ENCODE measurements around the gene CCHCR1.
A peak's percentile ranks its signal among the peaks of the same experiment; 100 is the strongest.

The CCHCR1 gene

GRCh38 chr6:31163922-31164321, 6.3 kb upstream of the CCHCR1 start:
- no peak for DNase-seq (ENCODE audit: low read depth, low spot score)

GRCh38 chr6:31162463-31163165, 5.0 kb upstream of the CCHCR1 start:
- DNase-seq (ENCODE audit: low read depth, low spot score): no peak

- no peak for DNase-seq (ENCODE audit: low read depth, low spot score)
Measured at GRCh38 chr6:31161216-31162126, 3.9 kb upstream of the CCHCR1 start.

- DNase-seq (ENCODE audit: low read depth, low spot score): no peak
Measured at GRCh38 chr6:31158863-31159855, 1.6 kb upstream of the CCHCR1 start.

GRCh38 chr6:31158140-31158862, 699 bp upstream of the CCHCR1 start, which contains the start of gene TCF19:
TSS of gene TCF19 (plus strand) at chr6:31158589. CDS start at chr6:31159470, 881 bp downstream.
- peak; percentile 97 for DNase-seq (ENCODE audit: low read depth, low spot score)

GRCh38 chr6:31156641-31157040, 961 bp downstream of the CCHCR1 start:
- no peak for DNase-seq (ENCODE audit: low read depth, low spot score)

GRCh38 chr6:31154436-31154835, 3.2 kb downstream of the CCHCR1 start:
- no peak for DNase-seq (ENCODE audit: low read depth, low spot score)

GRCh38 chr6:31152781-31153180, 4.8 kb downstream of the CCHCR1 start:
- DNase-seq (ENCODE audit: low read depth, low spot score): no peak

GRCh38 chr6:31149827-31150447, 7.7 kb downstream of the CCHCR1 start:
- no peak for DNase-seq (ENCODE audit: low read depth, low spot score)

- no peak for DNase-seq (ENCODE audit: low read depth, low spot score)
Measured at GRCh38 chr6:31145386-31145785, 12.2 kb downstream of the CCHCR1 start.

- no peak for DNase-seq (ENCODE audit: low read depth, low spot score)
Measured at GRCh38 chr6:31144970-31145340, 12.6 kb downstream of the CCHCR1 start.

- no peak for DNase-seq (ENCODE audit: low read depth, low spot score)
Measured at GRCh38 chr6:31144296-31144969, 13.2 kb downstream of the CCHCR1 start.

- DNase-seq (ENCODE audit: low read depth, low spot score): no peak
Measured at GRCh38 chr6:31143148-31143547, 14.5 kb downstream of the CCHCR1 start.

- DNase-seq (ENCODE audit: low read depth, low spot score): no peak
Measured at GRCh38 chr6:31142361-31142761, 15.2 kb downstream of the CCHCR1 start.

- DNase-seq (ENCODE audit: low read depth, low spot score): no peak
Measured at GRCh38 chr6:31140643-31141042, 17.0 kb downstream of the CCHCR1 start.

GRCh38 chr6:31139599-31139998, 18.0 kb downstream of the CCHCR1 start:
- DNase-seq (ENCODE audit: low read depth, low spot score): no peak

GRCh38 chr6:31138982-31139381, 18.6 kb downstream of the CCHCR1 start, which contains the start of gene PSORS1C2:
TSS of gene PSORS1C2 (minus strand) at chr6:31139066. CDS start at chr6:31139026, 40 bp downstream.
- DNase-seq (ENCODE audit: low read depth, low spot score): no peak

- DNase-seq (ENCODE audit: low read depth, low spot score): no peak
Measured at GRCh38 chr6:31135710-31136109, 21.9 kb downstream of the CCHCR1 start.

- no peak for DNase-seq (ENCODE audit: low read depth, low spot score)
Measured at GRCh38 chr6:31132806-31133205, 24.8 kb downstream of the CCHCR1 start.

GRCh38 chr6:31131595-31131994, 26.0 kb downstream of the CCHCR1 start:
- no peak for DNase-seq (ENCODE audit: low read depth, low spot score)
